Endothelial cell of umbilical vein (primary cell): ENCODE results near the gene TANGO2. TPM values are rescaled to one million over a fixed set of nuclear protein-coding genes. Genes with fewer than 3 reads are reported as not detected.

Experiments
- BruUV-seq: library from RNA; stranded (reverse); fragments of 400-500 nt; replicated peaks from 2 replicates; lab custom pipeline; 2021; lab: Mats Ljungman, UMichigan
- CTCF ChIA-PET: fragments of 300-600, 350-600 bp; sonication (Branson Sonifier 250); formaldehyde crosslinking; loops from one replicate; lab custom pipeline; 2021; ENCODE audit warnings: antibody characterized with exemption, inconsistent platforms; lab: Charles Lee
- POLR2A ChIA-PET: fragments of 300-600, 350-600 bp; sonication (Branson Sonifier 250); formaldehyde crosslinking; loops from one replicate; lab custom pipeline; 2021; ENCODE audit warnings: antibody characterized with exemption, inconsistent platforms; lab: Charles Lee
- DNase-seq: peaks from one replicate; pipeline ENCODE4 v3.0.0-alpha.2; 2011; ENCODE audit warnings: low read depth, low spot score
- FAIRE-seq: peaks from 2 replicates; lab custom pipeline; 2011; peaks lifted over from hg19 to GRCh38; lab: Jason Lieb, UNC
- H2AFZ ChIP-seq: 2 replicates; pipeline ENCODE4 v1.6.0; 2012; ENCODE audit warnings: low read depth, low read length, control low read depth, inconsistent platforms
- H3K27ac ChIP-seq: 2 replicates; pipeline ENCODE4 v1.5.1; 2011; ENCODE audit warnings: low read depth, mild to moderate bottlenecking, control low read depth, low read length, moderate library complexity; ENCODE audit not compliant: insufficient read depth
- H3K27me3 ChIP-seq, 2 experiments: 2 replicates each; pipeline versions ENCODE4 v1.6.0 to v1.6.1; 2011; ENCODE audit warnings: low read length in 2 of 2, mixed read lengths in 1 of 2; ENCODE audit not compliant: control insufficient read depth in 2 of 2, insufficient read depth in 2 of 2
- H3K36me3 ChIP-seq, 2 experiments: 2 replicates in 1 of 2; 3 replicates in 1 of 2; pipeline ENCODE4 v1.5.1; 2011; ENCODE audit warnings: low read length in 2 of 2, mild to moderate bottlenecking in 1 of 2, moderate library complexity in 1 of 2; ENCODE audit not compliant: control insufficient read depth in 2 of 2, insufficient read depth in 2 of 2; ENCODE audit errors: extremely low read depth in 1 of 2
- H3K4me1 ChIP-seq: 3 replicates; pipeline ENCODE4 v1.5.1; 2011; ENCODE audit warnings: mild to moderate bottlenecking, low read length; ENCODE audit not compliant: control insufficient read depth, insufficient read depth; ENCODE audit errors: extremely low read depth
- H3K4me2 ChIP-seq: 2 replicates; pipeline ENCODE4 v1.6.1; 2011; ENCODE audit warnings: low read length, control low read depth, mixed read lengths; ENCODE audit not compliant: insufficient read depth
- H3K4me3 ChIP-seq, 3 experiments: fragments of 200-600 bp in 1 of 3; sonication (generic), shearing (Covaris generic) in 1 of 3; replicated peaks in 1 of 3; 2 replicates each; pipeline ENCODE4 v1.5.1; 2011 to 2016; ENCODE audit warnings: control low read depth in 3 of 3, low read length in 3 of 3, mild to moderate bottlenecking in 2 of 3, inconsistent platforms in 1 of 3, low read depth in 1 of 3, moderate library complexity in 1 of 3; ENCODE audit not compliant: insufficient read depth in 1 of 3
- H3K79me2 ChIP-seq: 2 replicates; pipeline ENCODE4 v1.6.0; 2012; ENCODE audit warnings: low read length, inconsistent platforms; ENCODE audit not compliant: control insufficient read depth, insufficient read depth
- H3K9ac ChIP-seq: replicated peaks from 2 replicates; pipeline ENCODE3; 2011; ENCODE audit warnings: low read length, control low read depth; ENCODE audit not compliant: insufficient read depth; ENCODE audit errors: extremely low read depth
- H3K9me1 ChIP-seq: replicated peaks from 3 replicates; pipeline ENCODE4 v1.6.0; 2011; ENCODE audit warnings: mild to moderate bottlenecking, low read length; ENCODE audit not compliant: control insufficient read depth, insufficient read depth; ENCODE audit errors: extremely low read depth
- H3K9me3 ChIP-seq: replicated peaks from 2 replicates; pipeline ENCODE4 v1.5.1; 2012; ENCODE audit warnings: low read length, inconsistent platforms; ENCODE audit not compliant: control insufficient read depth, insufficient read depth
- H4K20me1 ChIP-seq: replicated peaks from 2 replicates; pipeline ENCODE3; 2011; ENCODE audit warnings: mild to moderate bottlenecking, low read length; ENCODE audit not compliant: control insufficient read depth, insufficient read depth; ENCODE audit errors: extremely low read depth
- CTCF ChIP-seq, 2 donors: IDR thresholded peaks; 1 replicate in 1 of 2; 2 replicates in 1 of 2; pipeline ENCODE4 v1.5.1; 2011; ENCODE audit warnings: low read length in 2 of 2, mild to moderate bottlenecking in 2 of 2, moderate library complexity in 2 of 2, control low read depth in 1 of 2, inconsistent platforms in 1 of 2, low read depth in 1 of 2; ENCODE audit not compliant: insufficient read depth in 1 of 2; ENCODE audit errors: extremely low read depth in 1 of 2
- EZH2 ChIP-seq: IDR thresholded peaks from 2 replicates; pipeline ENCODE4 v1.6.1; 2012; ENCODE audit warnings: borderline replicate concordance, low read depth, mild to moderate bottlenecking, moderate library complexity, low read length, inconsistent platforms; ENCODE audit not compliant: severe bottlenecking
- FOS ChIP-seq: IDR thresholded peaks from 2 replicates; pipeline ENCODE4 v1.6.1; 2011; ENCODE audit warnings: mild to moderate bottlenecking, low read length, moderate library complexity, borderline replicate concordance; ENCODE audit not compliant: insufficient read depth
- GATA2 ChIP-seq: IDR thresholded peaks from 2 replicates; pipeline ENCODE4 v1.7.0; 2011; ENCODE audit warnings: low read depth, mild to moderate bottlenecking, moderate library complexity, mixed read lengths, low read length; ENCODE audit not compliant: insufficient read length, insufficient read depth
- JUN ChIP-seq: IDR thresholded peaks from 2 replicates; pipeline ENCODE4 v1.6.1; 2011; ENCODE audit warnings: borderline replicate concordance, low read depth; ENCODE audit not compliant: insufficient read length, insufficient read depth
- MAX ChIP-seq: IDR thresholded peaks from 2 replicates; pipeline ENCODE4 v1.6.1; 2011; ENCODE audit not compliant: insufficient read depth, insufficient read length
- MYC ChIP-seq: IDR thresholded peaks from one replicate; pipeline ENCODE4 v1.6.1; 2011; ENCODE audit warnings: mild to moderate bottlenecking, low read depth, low read length
- POLR2A ChIP-seq: IDR thresholded peaks from 2 replicates; pipeline ENCODE4 v1.6.1; 2012; ENCODE audit warnings: low read depth, mild to moderate bottlenecking, control low read depth, low read length
- POLR2AphosphoS5 ChIP-seq: IDR thresholded peaks from 2 replicates; pipeline ENCODE4 v1.6.1; 2012; ENCODE audit warnings: low read depth, mild to moderate bottlenecking, control low read depth, low read length, moderate library complexity; ENCODE audit not compliant: insufficient read depth
- dilution Hi-C: fragments of 300-500 bp; cut with MboI; formaldehyde crosslinking; loops from one replicate; pipeline ENCODE4 v1.15.0; 2019; ENCODE audit warnings: low sequenced_read_pairs; ENCODE audit not compliant: extremely low pct_ligation_motif_present
- intact Hi-C: fragments of 100-400 bp; cut with micrococcal nuclease; formaldehyde crosslinking; loops from one replicate; pipeline ENCODE4 v1.10.0; 2022
- polyA plus RNA-seq, 4 experiments: library from polyadenylated mRNA; depleted of rRNA in 3 of 4; stranded (reverse) in 3 of 4; unstranded in 1 of 4; fragments of >200 nt; gene quantifications; 2 replicates each; pipeline versions ENCODE4 v1.2.1 to v1.2.3, GENCODE V29; 2011 to 2012; ENCODE audit warnings: missing spikeins in 1 of 4
- total RNA-seq: library from RNA; stranded (reverse); gene quantifications from 2 replicates; pipeline ENCODE4 v1.2.3, GENCODE V29; 2021

TANGO2 gene
- total and polyA plus RNA-seq, 2 donors (not counting 3 experiments of a cell fraction or from before 2014, with no cell fraction given), result 40.0 to 49.3 TPM

GRCh38 chr22:19978748-19979147, 42.2 kb upstream of the TANGO2 start:
- H3K27ac ChIP-seq, result no peak overlapping the region
- FAIRE-seq (no peak), DNase-seq (no peak)
- ChIA-PET POLR2A (no interaction called here), CTCF (interaction anchor here (1.1 to 4.6 kb wide), 4 partner anchors 32 to 42 kb away, joined by 3 to 26 read pairs (median 4); partner anchors contain the start of gene TANGO2)
- dilution Hi-C loops (no loop called here), intact Hi-C loops (no loop called here)
- no peak overlapping the region for H3K4me3 ChIP-seq
- no TSS peak for BruUV-seq
- no peak for TF ChIP-seq POLR2A
- no peak for TF ChIP-seq FOS
- TF ChIP-seq CTCF (IDR thresholded peaks at IDR 0.05; ENCODE audit: extremely low read depth in 1 of 2, insufficient read depth in 1 of 2, low read depth in 1 of 2, low read length in 2 of 2), result no peak
- no peak for TF ChIP-seq EZH2
- TF ChIP-seq GATA2, result no peak
- TF ChIP-seq MYC, result no peak
- no peak for TF ChIP-seq MAX
- TF ChIP-seq POLR2AphosphoS5, result no peak
- no peak for TF ChIP-seq JUN
- H4K20me1 ChIP-seq, result no peaks in the 10 kb centered on the region
- H3K9ac ChIP-seq, result no peak overlapping the region
- no peak overlapping the region for H2AFZ ChIP-seq
- peaks cover 4 to 44% of the 10 kb centered on the region in 2 experiments for H3K36me3 ChIP-seq
- H3K4me2 ChIP-seq, result no peak overlapping the region
- H3K79me2 ChIP-seq, result peaks cover 3% of the 10 kb centered on the region
- H3K9me1 ChIP-seq, result no peaks in the 10 kb centered on the region
- H3K27me3 ChIP-seq, result no peaks in the 10 kb centered on the region
- no peaks in the 10 kb centered on the region for H3K9me3 ChIP-seq
- peaks cover 22% of the 10 kb centered on the region for H3K4me1 ChIP-seq
